Psoas muscle (tissue), 8 donors: ENCODE data around the gene KIF23. TPM values are rescaled to one million over a fixed set of nuclear protein-coding genes. Genes with fewer than 3 reads are reported as not detected.
"Not testable (repeated sequence)": the region's sequence is repeated elsewhere in the genome, so short reads cannot be mapped to it uniquely, and the experiment has no call there.

ENCODE experiments used
- ATAC-seq, 4 donors: fragments of 200-7000 bp; cut with Tn5 transposase; one replicate each; pipeline ENCODE4 v1.9.1; 2020; ENCODE audit warnings: moderate library complexity in 3 of 4, mild to moderate bottlenecking in 2 of 4
- DNase-seq, 2 donors: peaks; one replicate each; pipeline ENCODE4 v3.0.0-alpha.2; 2020
- H3K27ac ChIP-seq: fragments of 200-600 bp; one replicate; pipeline ENCODE4 v1.8.0; 2022
- H3K27me3 ChIP-seq, 3 donors: fragments of 200-600 bp in 1 of 3; one replicate each; pipeline versions ENCODE4 v1.6.1 to v1.8.0; 2013 to 2022; ENCODE audit warnings: low read length in 2 of 3, mild to moderate bottlenecking in 2 of 3, moderate library complexity in 1 of 3; ENCODE audit not compliant: insufficient read depth in 3 of 3
- H3K36me3 ChIP-seq, 2 donors: fragments of 200-600 bp in 1 of 2; one replicate each; pipeline versions ENCODE4 v1.6.1 to v1.8.0; 2013 to 2022; ENCODE audit warnings: low read depth in 1 of 2, mild to moderate bottlenecking in 1 of 2, moderate library complexity in 1 of 2; ENCODE audit not compliant: insufficient read depth in 1 of 2
- H3K4me1 ChIP-seq: fragments of 200-600 bp; one replicate; pipeline ENCODE4 v1.8.0; 2022
- H3K4me3 ChIP-seq: fragments of 200-600 bp; one replicate; pipeline ENCODE4 v1.8.0; 2022; ENCODE audit warnings: mild to moderate bottlenecking
- H3K9me3 ChIP-seq: fragments of 200-600 bp; one replicate; pipeline ENCODE4 v1.8.0; 2022
- WGBS, 3 donors: extraction: QIAGEN DNeasy Blood & Tissue Kit; methylation state at CpG; one replicate each; pipeline versions ENCODE4 v1.1.6 to v1.1.7; 2013; 5-methylcytosine and 5-hydroxymethylcytosine counted together
- intact Hi-C, 2 donors: fragments of 100-400 bp; cut with DNase I; formaldehyde crosslinking; loops; one replicate each; pipeline versions ENCODE4 v1.11.0 to v1.14.2; 2022
- polyA plus RNA-seq, 3 donors: library from polyadenylated mRNA; stranded (reverse); fragments of 200-250 nt; gene quantifications; one replicate each; pipeline ENCODE4 v1.2.3, GENCODE V29; 2013
- total RNA-seq, 4 donors: library from RNA; stranded (reverse); fragmentation: NEBNext Ultra II Directional in 2 of 4; extraction: Animal tissue kit (Norgen Biotek cat#: 25700) in 2 of 4; gene quantifications; one replicate each; pipeline versions ENCODE4 v1.2.1 to v1.2.4, GENCODE V29; 2021 to 2023
- TF ChIP-seq, protein P1 (sequence below): fragments of 200-600 bp; IDR thresholded peaks from one replicate; pipeline ENCODE4 v1.8.0; 2022; ENCODE audit warnings: antibody characterized with exemption
- donor health status: healthy with polysubstance abuse.
- donor health status: DM: no; HTN: no; CAD: no; lungs with moderate emphysema.
- donor health status: Bipolar disorder and iron deficiency.
- donor health status: healthy.
- donor health status: DM: yes; HTN: yes; CAD: no.
- donor health status: DM: no; HTN: no; CAD: no.
- donor health status: DM: no; HTN: no; CAD: no.
- donor health status: DM: yes; HTN: yes; CAD: no.

The KIF23 gene
- total and polyA plus RNA-seq, 7 donors: 0.04 to 0.69 (median 0.41) TPM; not detected in 1

DNA sequence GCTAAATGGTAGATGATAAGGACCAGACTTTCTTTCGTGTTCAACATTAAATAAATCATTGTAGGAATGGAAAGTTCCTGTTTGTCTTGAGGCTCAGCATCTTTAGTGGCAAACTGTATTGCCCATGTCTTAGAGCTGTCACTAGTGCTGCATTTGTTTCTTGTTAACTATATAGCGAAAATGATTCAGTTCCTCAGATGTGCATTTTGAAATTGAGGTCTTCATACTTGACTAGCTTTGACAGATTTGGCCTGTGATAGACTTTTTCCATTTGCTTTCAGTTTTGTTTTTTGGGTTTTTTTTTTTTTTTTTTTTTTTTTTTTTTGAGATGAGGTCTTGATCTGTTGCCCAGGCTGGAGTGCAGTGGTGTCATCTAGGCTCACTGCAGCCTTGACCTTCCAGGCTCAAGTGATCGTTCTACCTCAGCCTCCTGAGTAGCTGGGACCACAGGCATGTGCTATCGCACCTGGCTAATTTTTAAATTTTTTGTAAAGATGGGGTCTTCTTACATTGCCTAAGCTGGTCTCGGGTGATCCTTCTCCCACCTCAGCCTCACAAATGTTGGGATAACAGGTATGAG is 29.0 kb downstream of the KIF23 start:
- Histone ChIP-seq H3K4me3 (no peak overlapping the region), H3K9me3 (no peaks in the 10 kb centered on the region), H3K27ac (no peak overlapping the region), H3K4me1 (no peaks in the 10 kb centered on the region), H3K36me3 (no peaks in the 10 kb centered on the region), H3K27me3 (no peaks in the 10 kb centered on the region)
- ATAC-seq: no peak
- WGBS, 3 donors: 92 to 96% (median 95%) methylated on average over 5 of the region's 5 CpGs
- no peak for DNase-seq
- intact Hi-C loops: no loop called here
- TF ChIP-seq, protein P1, sequence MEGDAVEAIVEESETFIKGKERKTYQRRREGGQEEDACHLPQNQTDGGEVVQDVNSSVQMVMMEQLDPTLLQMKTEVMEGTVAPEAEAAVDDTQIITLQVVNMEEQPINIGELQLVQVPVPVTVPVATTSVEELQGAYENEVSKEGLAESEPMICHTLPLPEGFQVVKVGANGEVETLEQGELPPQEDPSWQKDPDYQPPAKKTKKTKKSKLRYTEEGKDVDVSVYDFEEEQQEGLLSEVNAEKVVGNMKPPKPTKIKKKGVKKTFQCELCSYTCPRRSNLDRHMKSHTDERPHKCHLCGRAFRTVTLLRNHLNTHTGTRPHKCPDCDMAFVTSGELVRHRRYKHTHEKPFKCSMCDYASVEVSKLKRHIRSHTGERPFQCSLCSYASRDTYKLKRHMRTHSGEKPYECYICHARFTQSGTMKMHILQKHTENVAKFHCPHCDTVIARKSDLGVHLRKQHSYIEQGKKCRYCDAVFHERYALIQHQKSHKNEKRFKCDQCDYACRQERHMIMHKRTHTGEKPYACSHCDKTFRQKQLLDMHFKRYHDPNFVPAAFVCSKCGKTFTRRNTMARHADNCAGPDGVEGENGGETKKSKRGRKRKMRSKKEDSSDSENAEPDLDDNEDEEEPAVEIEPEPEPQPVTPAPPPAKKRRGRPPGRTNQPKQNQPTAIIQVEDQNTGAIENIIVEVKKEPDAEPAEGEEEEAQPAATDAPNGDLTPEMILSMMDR: no peak

DNA sequence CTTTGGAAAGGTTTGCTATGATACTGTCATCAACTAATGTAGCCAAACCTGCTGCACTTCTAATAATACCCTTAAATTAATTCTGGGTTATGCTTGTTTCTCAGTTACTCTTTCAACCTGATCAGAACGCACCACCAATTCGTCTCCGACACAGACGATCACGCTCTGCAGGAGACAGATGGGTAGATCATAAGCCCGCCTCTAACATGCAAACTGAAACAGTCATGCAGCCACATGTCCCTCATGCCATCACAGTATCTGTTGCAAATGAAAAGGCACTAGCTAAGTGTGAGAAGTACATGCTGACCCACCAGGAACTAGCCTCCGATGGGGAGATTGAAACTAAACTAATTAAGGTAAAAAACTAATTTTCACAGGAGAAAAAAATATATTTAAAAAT is 30.5 kb downstream of the KIF23 start:
- 95 to 97% (median 96%) methylated on average over 7 of the region's 7 CpGs for WGBS, 3 donors
- Histone ChIP-seq H3K4me3 (no peak overlapping the region), H3K4me1 (no peaks in the 10 kb centered on the region), H3K9me3 (no peaks in the 10 kb centered on the region), H3K36me3 (no peaks in the 10 kb centered on the region), H3K27ac (no peak overlapping the region), H3K27me3 (no peaks in the 10 kb centered on the region)
- DNase-seq (no peak), ATAC-seq (no peak)
- TF ChIP-seq, protein P1: no peak
- intact Hi-C loops: no loop called here

DNA sequence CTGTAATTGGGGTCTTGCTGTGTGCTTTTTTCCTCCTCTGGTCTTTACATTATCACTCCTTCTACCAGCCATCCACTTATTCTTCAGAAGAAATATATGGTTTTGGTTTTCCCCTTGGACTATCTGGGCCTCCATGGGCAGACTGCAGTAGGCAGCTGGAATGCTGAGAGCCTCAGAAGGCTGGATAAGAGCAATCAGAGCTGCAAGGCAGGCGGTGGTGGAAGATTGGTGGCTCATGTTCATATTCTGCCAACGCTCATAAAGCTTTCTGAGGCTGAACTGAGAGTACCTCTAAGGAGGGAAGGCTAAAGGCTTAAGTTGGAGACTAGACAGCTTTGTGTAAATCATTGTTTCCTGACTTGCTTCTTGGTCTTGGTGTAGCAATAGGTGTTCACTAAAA is 32.8 kb downstream of the KIF23 start:
- no peaks in the 10 kb centered on the region for H3K36me3 ChIP-seq
- DNase-seq (no peak), ATAC-seq (no peak)
- intact Hi-C loops: no loop called here
- H3K27ac ChIP-seq: no peak overlapping the region
- no peaks in the 10 kb centered on the region for H3K4me1 ChIP-seq
- TF ChIP-seq, protein P1: no peak
- WGBS, 3 donors: 84 to 95% (median 90%) methylated on average over 2 of the region's 2 CpGs
- no peak overlapping the region for H3K4me3 ChIP-seq
- H3K27me3 ChIP-seq: no peaks in the 10 kb centered on the region
- no peaks in the 10 kb centered on the region for H3K9me3 ChIP-seq

DNA sequence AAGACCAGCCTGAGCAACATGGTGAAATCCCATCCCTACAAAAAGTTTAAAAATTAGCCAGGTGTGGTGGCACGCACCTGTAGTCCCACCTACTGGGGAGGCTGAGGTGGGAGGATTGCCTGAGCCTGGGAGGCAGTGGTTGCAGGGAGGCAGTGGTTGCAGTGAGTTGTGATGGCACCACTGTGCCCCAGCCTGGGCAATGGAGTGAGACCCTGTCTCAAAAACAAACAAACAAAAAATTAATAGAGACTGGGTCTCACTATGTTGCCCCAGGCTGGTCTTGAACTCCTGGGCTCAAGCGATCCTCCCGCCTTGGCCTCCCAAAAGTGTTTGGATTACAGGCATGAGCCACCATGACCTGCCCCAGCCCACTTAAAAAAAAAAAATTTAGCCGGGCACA is 36.1 kb downstream of the KIF23 start:
- H3K4me3 ChIP-seq, H3K27ac ChIP-seq, ATAC-seq, H3K27me3 ChIP-seq, H3K4me1 ChIP-seq, H3K9me3 ChIP-seq, DNase-seq, intact Hi-C loops: not testable (repeated sequence)
- WGBS, 3 donors: 94 to 99% (median 98%) methylated on average over 4 of the region's 4 CpGs
- peaks cover 0 to 19% of the 10 kb centered on the region in 2 donors for H3K36me3 ChIP-seq

DNA sequence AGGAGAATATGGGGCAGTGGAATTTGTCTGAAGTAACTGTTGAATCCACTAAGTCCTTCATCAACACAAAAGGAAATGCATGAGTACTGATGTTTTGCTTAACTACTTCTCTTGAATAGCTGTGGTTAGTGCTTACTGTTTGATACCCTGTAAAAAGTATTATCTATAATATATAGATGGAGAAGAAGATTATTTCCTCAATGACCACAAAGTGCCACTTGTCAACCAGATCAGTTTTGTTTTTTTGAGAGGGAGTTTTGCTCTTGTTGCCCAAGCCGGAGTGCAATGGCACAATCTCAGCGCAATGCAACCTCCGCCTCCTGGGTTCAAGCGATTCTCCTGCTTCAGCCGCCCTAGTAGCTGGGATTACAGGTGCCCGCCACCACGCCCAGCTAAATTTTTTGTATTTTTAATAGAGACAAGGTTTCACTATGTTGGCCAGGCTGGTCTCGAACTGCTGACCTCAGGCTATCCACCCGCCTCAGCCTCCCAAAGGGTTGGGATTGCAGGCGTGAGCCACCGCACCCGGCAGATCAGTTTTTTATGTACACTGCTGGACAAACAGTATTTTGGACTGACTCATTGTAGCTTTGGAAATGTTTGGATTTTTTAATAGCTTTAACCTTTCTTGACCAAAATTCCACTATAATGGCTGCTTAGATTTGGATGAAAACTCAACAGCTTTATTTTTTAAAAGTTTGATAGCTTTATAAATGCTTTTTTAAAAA is 37.0 kb downstream of the KIF23 start:
- no peak for DNase-seq
- peaks cover under 1 to 28% of the 10 kb centered on the region in 2 donors for H3K36me3 ChIP-seq
- H3K4me1 ChIP-seq: peaks cover 18% of the 10 kb centered on the region
- TF ChIP-seq, protein P1: no peak
- H3K9me3 ChIP-seq: no peaks in the 10 kb centered on the region
- no peak overlapping the region for H3K27ac ChIP-seq
- H3K27me3 ChIP-seq: no peaks in the 10 kb centered on the region
- 95% methylated on average over 12 of the region's 12 CpGs for WGBS, 3 donors
- ATAC-seq: no peak
- intact Hi-C loops: no loop called here
- H3K4me3 ChIP-seq: no peak overlapping the region
